ENCODE results near the gene DNAAF5.
A peak's percentile ranks its signal among the peaks of the same experiment; 100 is the strongest.

DNAAF5 gene

DNA sequence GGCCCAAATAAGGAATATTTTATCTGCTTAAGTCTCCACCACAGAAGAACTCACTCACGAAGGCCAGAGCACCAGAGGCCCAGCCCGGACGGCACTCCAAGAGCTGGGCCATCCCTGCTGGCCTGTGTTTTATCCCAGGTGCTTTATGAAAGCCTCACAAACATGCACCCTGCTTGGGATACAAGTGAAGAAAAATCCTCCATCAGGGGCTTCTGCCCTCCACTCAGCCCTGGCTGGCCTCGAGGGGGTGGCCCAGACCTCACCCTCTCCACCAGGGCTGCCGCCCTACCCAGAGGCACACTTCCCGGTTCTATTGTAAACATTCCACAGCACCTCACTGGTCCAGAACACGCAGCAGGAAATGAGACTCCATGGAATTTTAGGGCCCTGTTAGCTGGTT is 19.8 kb upstream of the DNAAF5 start:
- no peak for DNase-seq (ENCODE audit: low read depth, low spot score)

- DNase-seq (ENCODE audit: low read depth, low spot score) = no peak
Observed at GRCh38 chr7:707296-708000, 19.1 kb upstream of the DNAAF5 start.

DNA sequence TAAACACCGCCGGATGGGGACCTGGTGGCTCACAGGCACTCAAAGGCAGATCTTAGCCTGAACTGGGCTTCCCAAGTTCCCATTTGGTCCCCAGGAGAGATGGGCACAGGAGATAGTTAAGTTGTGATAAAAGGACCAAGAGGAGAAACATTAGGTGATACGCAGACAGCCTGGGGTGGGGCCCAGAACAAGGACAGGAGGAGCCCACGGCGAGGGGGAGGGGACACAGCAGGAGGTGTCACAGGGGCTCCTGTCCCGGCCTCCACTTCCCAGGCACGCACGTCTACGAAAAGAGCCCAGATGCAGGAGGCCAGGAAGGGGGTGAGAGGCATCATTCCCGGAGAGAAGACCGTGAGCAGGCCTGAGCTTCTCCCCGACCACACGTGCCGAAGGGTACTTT is 16.3 kb upstream of the DNAAF5 start:
- DNase-seq (ENCODE audit: low read depth, low spot score) = no peak

GRCh38 chr7:711093-711921 is 15.2 kb upstream of the DNAAF5 start:
- DNase-seq (ENCODE audit: low read depth, low spot score) = no peak

DNA sequence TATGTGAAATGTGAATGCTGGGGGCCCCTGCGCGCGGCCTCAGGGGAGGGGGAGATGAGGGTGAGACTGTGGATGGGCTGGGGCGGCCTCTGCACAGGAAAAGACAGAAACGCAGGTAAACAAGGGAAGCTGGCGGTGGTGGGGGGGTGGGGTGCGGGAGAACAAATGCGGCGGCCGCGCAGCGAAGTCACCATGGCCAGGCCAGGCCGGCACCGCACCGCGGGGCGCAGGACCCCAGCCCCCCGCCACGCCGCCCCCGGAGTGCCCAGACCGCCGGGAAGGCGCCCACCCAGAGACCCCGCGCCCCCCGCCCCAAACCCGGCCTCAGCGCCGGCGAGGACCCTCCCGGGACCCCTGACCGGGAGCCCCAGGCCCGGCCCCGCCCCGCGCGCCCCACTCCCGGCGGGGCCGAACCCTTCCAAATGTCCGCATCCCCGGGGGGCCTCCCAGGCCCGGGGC is 14.5 kb upstream of the DNAAF5 start:
- DNase-seq (ENCODE audit: low read depth, low spot score) = peak; percentile 21

GRCh38 chr7:712381-713138 is 13.9 kb upstream of the DNAAF5 start:
- DNase-seq (ENCODE audit: low read depth, low spot score) = peak; percentile 38

DNA sequence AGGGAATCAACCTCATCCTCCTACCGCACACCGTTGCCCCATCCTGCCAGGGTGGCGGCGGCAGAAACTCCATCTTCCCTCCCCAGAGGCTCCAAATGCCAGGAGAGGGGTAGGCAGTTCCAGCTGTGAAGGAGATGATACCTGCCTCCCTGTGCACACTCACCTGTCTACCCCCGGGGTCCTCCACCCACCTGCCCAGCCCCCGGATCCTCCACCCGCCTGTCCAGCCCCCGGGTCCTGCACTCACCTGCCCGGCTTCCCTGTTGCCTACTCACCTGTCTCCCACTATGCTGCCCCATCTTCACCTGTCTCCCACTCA is 13.4 kb upstream of the DNAAF5 start:
- DNase-seq (ENCODE audit: low read depth, low spot score) = no peak

DNA sequence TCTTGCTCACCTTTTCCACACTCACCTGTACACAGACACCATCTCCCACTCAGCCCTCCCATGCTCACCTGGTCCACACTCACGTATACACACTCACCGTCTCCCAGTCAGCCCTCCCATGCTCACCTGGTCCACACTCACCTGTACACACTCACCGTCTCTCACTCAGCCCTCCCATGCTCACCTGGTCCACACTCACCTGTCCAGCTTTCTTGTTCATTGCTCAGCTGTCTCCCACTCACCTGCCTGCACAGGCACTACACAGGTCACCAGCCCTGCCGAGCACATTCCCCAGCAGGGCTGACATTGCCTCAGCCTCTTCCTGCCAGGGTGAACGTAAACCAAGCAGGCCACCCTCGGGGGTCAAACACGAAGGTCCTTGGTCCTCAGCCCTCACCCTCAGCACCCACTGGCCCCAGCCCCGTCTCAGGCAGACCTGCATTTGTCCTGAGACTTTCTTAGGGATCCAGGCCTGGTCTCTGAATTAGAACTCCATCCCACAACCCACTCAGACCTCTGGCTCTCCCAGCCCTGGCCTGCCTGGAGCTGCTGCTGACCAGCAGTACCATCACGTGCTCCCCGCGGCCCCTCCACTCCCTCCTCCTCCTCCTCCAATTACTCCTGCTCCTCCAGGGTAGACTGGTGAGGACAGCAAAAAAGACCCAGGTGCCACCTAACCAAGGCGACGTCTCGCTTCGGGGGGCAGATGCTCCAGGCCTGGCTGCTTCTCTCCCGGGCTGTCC is 12.8 kb upstream of the DNAAF5 start:
- no peak for DNase-seq (ENCODE audit: low read depth, low spot score)

- DNase-seq (ENCODE audit: low read depth, low spot score) = no peak
Observed at GRCh38 chr7:714251-714671, 12.2 kb upstream of the DNAAF5 start.

DNA sequence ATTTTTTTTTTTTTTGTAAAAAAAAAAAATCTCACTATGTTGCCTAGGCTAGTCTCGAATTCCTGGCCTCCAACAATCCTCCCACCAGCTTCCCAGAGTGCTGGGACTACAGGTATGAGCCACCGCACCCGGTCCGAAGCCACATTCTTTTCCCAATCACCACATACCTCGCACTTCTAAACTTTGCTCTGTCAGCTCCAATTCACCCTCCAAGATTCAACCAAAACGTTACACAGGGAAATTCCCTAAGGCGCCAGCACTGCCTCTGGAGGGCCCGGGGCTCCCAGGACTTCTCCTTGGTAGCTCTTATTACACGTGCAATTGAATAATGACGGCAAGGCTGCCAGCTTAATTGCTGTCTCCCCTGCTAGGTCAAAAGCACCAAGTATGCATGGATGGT is 10.3 kb upstream of the DNAAF5 start:
- DNase-seq (ENCODE audit: low read depth, low spot score) = peak; percentile 52

GRCh38 chr7:716636-717035 is 9.9 kb upstream of the DNAAF5 start:
- no peak for DNase-seq (ENCODE audit: low read depth, low spot score)

DNA sequence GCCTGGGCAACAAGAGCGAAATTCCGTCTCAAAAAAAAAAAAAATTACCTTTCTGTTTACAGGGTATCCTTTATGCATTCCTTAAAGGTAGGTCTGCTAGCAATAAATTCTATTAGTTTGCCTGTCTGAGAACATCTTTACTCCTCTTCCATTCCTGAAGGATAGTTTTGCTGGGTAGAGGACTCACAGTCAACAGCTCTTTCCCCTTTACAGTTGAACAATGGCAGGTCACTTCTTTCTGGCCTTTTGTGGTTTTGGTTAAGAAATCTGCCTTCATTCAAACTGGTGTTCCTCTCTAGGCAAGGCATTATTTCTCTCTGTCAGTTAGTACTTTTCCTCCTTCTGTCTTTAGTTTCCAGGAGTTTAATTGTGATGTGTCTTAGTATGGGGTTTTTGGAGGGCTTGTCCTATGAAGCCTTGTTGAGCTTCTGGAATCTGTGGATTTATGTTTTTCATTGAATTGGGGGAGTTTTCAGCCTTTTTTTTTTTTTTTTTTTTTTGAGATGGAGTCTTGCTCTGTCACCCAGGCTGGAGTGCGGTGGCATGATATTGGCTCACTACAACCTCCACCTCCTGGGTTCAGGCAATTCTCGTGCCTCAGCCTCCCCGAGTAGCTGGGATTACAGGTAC is 4.8 kb upstream of the DNAAF5 start:
- no peak for DNase-seq (ENCODE audit: low read depth, low spot score)

- no peak for DNase-seq (ENCODE audit: low read depth, low spot score)
Observed at GRCh38 chr7:723541-723940, 3.0 kb upstream of the DNAAF5 start.

DNA sequence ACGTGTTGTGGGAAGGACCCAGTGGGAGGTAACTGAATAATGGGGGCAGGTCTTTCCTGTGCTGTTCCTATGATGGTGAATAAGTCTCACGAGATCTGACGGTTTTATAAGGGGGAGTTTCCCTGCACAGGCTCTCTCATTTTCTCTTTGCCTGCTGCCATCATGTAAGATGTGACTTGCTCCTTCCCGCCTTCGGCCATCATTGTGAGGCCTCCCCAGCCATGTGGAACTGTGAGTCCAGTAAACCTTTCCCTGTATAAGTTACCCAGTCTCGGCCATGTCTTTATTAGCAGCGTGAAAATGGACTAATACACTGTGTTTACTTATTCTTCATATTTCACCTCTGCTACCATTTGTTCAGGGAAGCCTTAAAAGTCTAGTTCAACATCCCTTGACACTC is 2.2 kb upstream of the DNAAF5 start:
- no peak for DNase-seq (ENCODE audit: low read depth, low spot score)

- peak; percentile 65 for DNase-seq (ENCODE audit: low read depth, low spot score)
Observed at GRCh38 chr7:725223-726005, 1.1 kb upstream of the DNAAF5 start.

GRCh38 chr7:726854-727103 is 280 bp downstream of the DNAAF5 start:
- DNase-seq (ENCODE audit: low read depth, low spot score) = peak; percentile 44

- DNase-seq (ENCODE audit: low read depth, low spot score) = no peak
Observed at GRCh38 chr7:727104-727805, 756 bp downstream of the DNAAF5 start, which contains the start of gene PRKAR1B. TSS of gene PRKAR1B (minus strand) at chr7:727281. CDS start at chr7:711505, 15,776 bp downstream.

DNA sequence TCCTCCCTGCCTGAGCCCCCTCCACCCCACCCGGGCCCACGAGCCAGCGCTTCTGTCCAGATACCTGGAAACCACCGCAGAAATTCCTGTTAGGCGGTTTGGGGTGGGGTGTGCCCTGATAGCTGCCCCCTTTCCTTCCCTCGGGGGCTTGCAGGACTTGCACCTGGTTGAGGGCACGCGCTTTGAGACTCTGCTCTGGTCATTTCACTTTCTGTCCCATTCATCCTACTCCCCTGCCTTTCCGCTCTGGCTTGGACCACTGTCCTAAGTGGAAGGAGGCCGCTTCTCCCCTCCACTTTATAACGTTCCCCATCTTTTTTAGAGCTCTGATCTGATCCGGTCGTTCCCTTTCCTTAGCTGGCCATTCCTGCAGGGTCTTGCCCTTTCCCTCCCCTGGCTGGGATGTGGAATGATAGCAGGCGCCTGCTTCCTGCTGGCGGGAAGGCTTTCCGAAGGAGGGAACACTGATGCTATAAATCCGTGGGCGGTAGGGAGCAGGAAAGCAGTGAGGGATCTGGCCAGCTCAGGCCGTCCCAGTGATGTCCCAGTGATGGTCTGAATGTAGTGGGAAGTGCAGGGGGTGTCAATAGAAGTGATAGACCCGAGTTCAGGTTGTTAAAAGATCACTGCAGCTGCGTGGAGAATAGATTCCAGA is 1.4 kb downstream of the DNAAF5 start:
- DNase-seq (ENCODE audit: low read depth, low spot score) = peak; percentile 20

DNA sequence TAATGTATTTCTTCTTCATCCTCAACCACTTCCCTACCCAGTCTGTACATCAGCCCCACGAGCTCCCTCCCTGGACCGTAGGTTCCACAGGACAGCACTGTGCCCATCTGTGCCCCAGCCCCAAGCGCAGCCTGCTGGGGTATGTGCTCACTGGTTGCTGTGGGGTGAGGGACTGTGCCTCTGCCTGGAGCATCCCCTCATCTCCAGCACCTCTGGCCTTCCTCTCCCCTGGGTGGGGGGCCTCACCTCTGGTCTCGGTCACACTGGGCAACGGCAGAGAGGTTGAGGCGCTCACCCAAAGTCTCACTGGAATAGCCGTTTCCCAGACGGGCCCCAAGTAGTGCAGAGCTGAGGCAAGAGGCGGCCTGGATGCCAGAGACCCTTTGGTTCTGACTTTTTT is 2.1 kb downstream of the DNAAF5 start:
- no peak for DNase-seq (ENCODE audit: low read depth, low spot score)

All from astrocyte of the hippocampus (primary cell).